DOHH2 (cell line): ENCODE data around the gene ERC2.

Experiments used
- H3F3A ChIP-seq: fragments of 200-600 bp; sonication (generic), shearing (Covaris generic); 2 replicates; pipeline ENCODE4 v1.6.0; 2016; ENCODE audit warnings: antibody characterized with exemption, mild to moderate bottlenecking; ENCODE audit not compliant: control insufficient read depth, insufficient read depth
- H3K27ac ChIP-seq: fragments of 200-600 bp; sonication (generic); 2 replicates; pipeline ENCODE4 v1.5.1; 2014; ENCODE audit warnings: low read depth, mild to moderate bottlenecking, low read length, moderate library complexity
- H3K27me3 ChIP-seq: fragments of 200-600 bp; sonication (generic); 2 replicates; pipeline ENCODE4 v1.6.1; 2014; ENCODE audit warnings: mild to moderate bottlenecking, low read length, mixed read lengths; ENCODE audit not compliant: control insufficient read depth
- H3K36me3 ChIP-seq: fragments of 200-600 bp; sonication (generic); 2 replicates; pipeline ENCODE4 v1.6.1; 2014; ENCODE audit warnings: mild to moderate bottlenecking, low read length, moderate library complexity, mixed read lengths; ENCODE audit not compliant: control insufficient read depth
- H3K4me1 ChIP-seq: fragments of 200-600 bp; sonication (generic); 2 replicates; pipeline ENCODE4 v1.6.1; 2014; ENCODE audit warnings: mild to moderate bottlenecking, low read length, mixed read lengths; ENCODE audit not compliant: control insufficient read depth
- H3K4me2 ChIP-seq: fragments of 200-600 bp; sonication (generic); 2 replicates; pipeline ENCODE4 v1.6.0; 2014; ENCODE audit warnings: mild to moderate bottlenecking, low read length, moderate library complexity
- H3K4me3 ChIP-seq: fragments of 200-600 bp; sonication (generic); 2 replicates; pipeline ENCODE4 v1.5.1; 2014; ENCODE audit warnings: mild to moderate bottlenecking, low read length, mixed read lengths
- H3K79me2 ChIP-seq: fragments of 200-600 bp; sonication (generic); 2 replicates; pipeline ENCODE4 v1.6.1; 2014; ENCODE audit warnings: mild to moderate bottlenecking, low read length, mixed read lengths; ENCODE audit not compliant: control insufficient read depth
- H3K9me2 ChIP-seq: fragments of 200-600 bp; sonication (generic); replicated peaks from 2 replicates; pipeline ENCODE4 v1.6.1; 2014; ENCODE audit warnings: mild to moderate bottlenecking, low read length, mixed read lengths; ENCODE audit not compliant: control insufficient read depth
- H3K9me3 ChIP-seq: fragments of 200-600 bp; sonication (generic); 2 replicates; pipeline ENCODE4 v1.6.1; 2014; ENCODE audit warnings: antibody characterized with exemption, low read length, mixed read lengths; ENCODE audit not compliant: control insufficient read depth, insufficient read depth
- H4K20me1 ChIP-seq: fragments of 200-600 bp; sonication (generic); 2 replicates; pipeline ENCODE4 v1.6.0; 2014; ENCODE audit warnings: low read depth, mild to moderate bottlenecking, antibody characterized with exemption, low read length, moderate library complexity; ENCODE audit not compliant: control insufficient read depth, insufficient read depth
- CTCF ChIP-seq: fragments of 200-600 bp; sonication (generic); IDR thresholded peaks from one replicate; pipeline ENCODE4 v1.5.1; 2014; ENCODE audit warnings: antibody characterized with exemption, mild to moderate bottlenecking, low read depth, low read length; ENCODE audit not compliant: poor library complexity, severe bottlenecking
- EZH2phosphoT487 ChIP-seq: fragments of 200-600 bp; sonication (generic); IDR thresholded peaks from 2 replicates; pipeline ENCODE4 v1.6.1; 2017; ENCODE audit warnings: borderline replicate concordance, mild to moderate bottlenecking, antibody characterized with exemption, low read length, moderate library complexity, mixed read lengths

ERC2 gene

GRCh38 chr3:55576621-55577388 lies 891.5 kb downstream of the ERC2 start:
- no peak for TF ChIP-seq CTCF
- no peaks in the 10 kb centered on the region for H4K20me1 ChIP-seq
- no peak overlapping the region for H3K27ac ChIP-seq
- H3K36me3 ChIP-seq, result no peaks in the 10 kb centered on the region
- no peaks in the 10 kb centered on the region; the same call in 1 of the 2 replicates for H3K9me3 ChIP-seq
- H3K9me2 ChIP-seq, result no peaks in the 10 kb centered on the region
- no peak overlapping the region for H3K4me2 ChIP-seq
- no peaks in the 10 kb centered on the region for H3K27me3 ChIP-seq
- H3K4me3 ChIP-seq, result no peak overlapping the region
- no peaks in the 10 kb centered on the region for H3F3A ChIP-seq
- H3K79me2 ChIP-seq, result no peaks in the 10 kb centered on the region
- H3K4me1 ChIP-seq, result no peaks in the 10 kb centered on the region

GRCh38 chr3:55574671-55575070 lies 893.6 kb downstream of the ERC2 start:
- Histone ChIP-seq H3K4me2 (no peak overlapping the region), H3K36me3 (no peaks in the 10 kb centered on the region)

GRCh38 chr3:55572816-55573215 lies 895.5 kb downstream of the ERC2 start:
- Histone ChIP-seq H3K4me1 (no peaks in the 10 kb centered on the region), H3F3A (no peaks in the 10 kb centered on the region), H3K9me2 (no peaks in the 10 kb centered on the region), H3K79me2 (no peaks in the 10 kb centered on the region), H3K27me3 (no peaks in the 10 kb centered on the region), H3K9me3 (no peaks in the 10 kb centered on the region), H4K20me1 (no peaks in the 10 kb centered on the region), H3K4me2 (no peak overlapping the region), H3K4me3 (no peak overlapping the region), H3K36me3 (no peaks in the 10 kb centered on the region), H3K27ac (no peak overlapping the region)
- TF ChIP-seq EZH2phosphoT487 (no peak), CTCF (no peak)

More at GRCh38 chr3:55574671-55575070, 893.6 kb downstream of the ERC2 start:
- Histone ChIP-seq H3K4me3 (no peak overlapping the region), H3K27me3 (no peaks in the 10 kb centered on the region), H3K27ac (no peak overlapping the region), H3K79me2 (no peaks in the 10 kb centered on the region), H4K20me1 (no peaks in the 10 kb centered on the region), H3K9me3 (no peaks in the 10 kb centered on the region; the same call in 1 of the 2 replicates), H3K4me1 (no peaks in the 10 kb centered on the region), H3K9me2 (no peaks in the 10 kb centered on the region), H3F3A (no peaks in the 10 kb centered on the region)
- no peak for TF ChIP-seq EZH2phosphoT487
- no peak for TF ChIP-seq CTCF
